ENCODE measurements around the gene MED13.

GRCh38 chr17:62057696-62058095 lies 7.4 kb downstream of the MED13 start:
- TF ChIP-seq CTCF (IDR thresholded peaks at IDR 0.05; ENCODE audit: insufficient read depth, low read length) = no peak
- no peak for TF ChIP-seq GABPA (IDR thresholded peaks at IDR 0.05; ENCODE audit: low read depth)
- TF ChIP-seq POLR2AphosphoS5 (IDR thresholded peaks at IDR 0.05; ENCODE audit: low read depth) = no peak
- TF ChIP-seq REST (IDR thresholded peaks at IDR 0.05; ENCODE audit: insufficient replicate concordance, low read depth) = no peak

Measured in HL-60 (cell line).